ENCODE measurements around the gene PTPRD.

The PTPRD gene

GRCh38 chr9:8447601-8448000 is 2165.2 kb downstream of the PTPRD start:
- no peak for DNase-seq

- DNase-seq = no peak
Measured at GRCh38 chr9:8437876-8438275, 2174.9 kb downstream of the PTPRD start.

GRCh38 chr9:8437259-8437658 is 2175.5 kb downstream of the PTPRD start:
- DNase-seq = no peak

GRCh38 chr9:8436786-8437185 is 2176.0 kb downstream of the PTPRD start:
- no peak for DNase-seq

GRCh38 chr9:8434621-8435020 is 2178.2 kb downstream of the PTPRD start:
- DNase-seq = no peak

GRCh38 chr9:8432224-8432623 is 2180.6 kb downstream of the PTPRD start:
- no peak for DNase-seq

GRCh38 chr9:8431505-8431904 is 2181.3 kb downstream of the PTPRD start:
- DNase-seq = no peak

- no peak for DNase-seq
Measured at GRCh38 chr9:8430945-8431344, 2181.9 kb downstream of the PTPRD start.

- DNase-seq = no peak
Measured at GRCh38 chr9:8429768-8430167, 2183.0 kb downstream of the PTPRD start.

GRCh38 chr9:8429157-8429556 is 2183.6 kb downstream of the PTPRD start:
- no peak for DNase-seq

- DNase-seq = no peak
Measured at GRCh38 chr9:8428389-8428788, 2184.4 kb downstream of the PTPRD start.

- no peak for DNase-seq
Measured at GRCh38 chr9:8424786-8425410, 2187.9 kb downstream of the PTPRD start.

GRCh38 chr9:8420416-8420815 is 2192.4 kb downstream of the PTPRD start:
- DNase-seq = no peak

- DNase-seq = no peak
Measured at GRCh38 chr9:8419596-8420275, 2193.1 kb downstream of the PTPRD start.

GRCh38 chr9:8417341-8417740 is 2195.5 kb downstream of the PTPRD start:
- no peak for DNase-seq

- no peak for DNase-seq
Measured at GRCh38 chr9:8412327-8412726, 2200.5 kb downstream of the PTPRD start.

- no peak for DNase-seq
Measured at GRCh38 chr9:8408575-8409190, 2204.1 kb downstream of the PTPRD start.

GRCh38 chr9:8401961-8402705 is 2210.7 kb downstream of the PTPRD start:
- no peak for DNase-seq

GRCh38 chr9:8400378-8400777 is 2212.4 kb downstream of the PTPRD start:
- DNase-seq = no peak

GRCh38 chr9:8395022-8395421 is 2217.8 kb downstream of the PTPRD start:
- DNase-seq = no peak

- DNase-seq = no peak
Measured at GRCh38 chr9:8394341-8394740, 2218.5 kb downstream of the PTPRD start.

- no peak for DNase-seq
Measured at GRCh38 chr9:8392866-8393265, 2219.9 kb downstream of the PTPRD start.

GRCh38 chr9:8391566-8391965 is 2221.2 kb downstream of the PTPRD start:
- DNase-seq = no peak

- DNase-seq = no peak
Measured at GRCh38 chr9:8391132-8391531, 2221.7 kb downstream of the PTPRD start.
